A673 (cell line): ENCODE results near the gene PDPN.

Experiments
- EZH2 ChIP-seq: fragments of 200-600 bp; sonication (generic); IDR thresholded peaks from 2 replicates; pipeline ENCODE4 v1.6.1; 2017; ENCODE audit warnings: borderline replicate concordance, low read depth, mild to moderate bottlenecking, mixed read lengths, antibody characterized with exemption, low read length; ENCODE audit not compliant: poor library complexity, severe bottlenecking
- TF ChIP-seq, protein P1 (sequence below): fragments of 300-800, 200-600 bp; sonication (generic); conservative IDR thresholded peaks from 2 replicates; pipeline ENCODE4 v1.5.1; 2017; ENCODE audit warnings: low read depth, mild to moderate bottlenecking, antibody characterized with exemption, low read length, moderate library complexity, mixed read lengths

DNA sequence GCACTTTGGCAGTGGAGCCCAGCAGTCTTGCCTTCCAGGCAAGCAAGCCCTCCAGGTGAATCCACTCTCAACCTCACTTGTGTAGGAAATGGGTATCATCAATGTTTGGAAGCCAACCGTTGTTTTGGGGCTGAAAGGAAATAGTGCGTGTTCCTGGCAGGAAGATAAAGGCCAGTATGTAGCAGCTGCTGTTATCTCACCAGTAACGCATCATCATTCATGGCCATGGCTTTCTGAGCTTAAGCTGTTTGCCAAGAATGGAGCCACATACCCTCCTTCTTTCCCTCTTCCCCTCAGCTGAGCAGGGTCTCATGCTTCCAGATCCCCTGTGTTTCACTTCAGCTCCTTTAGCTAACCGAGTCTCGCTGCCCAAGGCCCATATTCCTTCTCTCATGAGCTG, 2.2 kb upstream of the PDPN start:
- no peak for TF ChIP-seq EZH2
- TF ChIP-seq, protein P1, sequence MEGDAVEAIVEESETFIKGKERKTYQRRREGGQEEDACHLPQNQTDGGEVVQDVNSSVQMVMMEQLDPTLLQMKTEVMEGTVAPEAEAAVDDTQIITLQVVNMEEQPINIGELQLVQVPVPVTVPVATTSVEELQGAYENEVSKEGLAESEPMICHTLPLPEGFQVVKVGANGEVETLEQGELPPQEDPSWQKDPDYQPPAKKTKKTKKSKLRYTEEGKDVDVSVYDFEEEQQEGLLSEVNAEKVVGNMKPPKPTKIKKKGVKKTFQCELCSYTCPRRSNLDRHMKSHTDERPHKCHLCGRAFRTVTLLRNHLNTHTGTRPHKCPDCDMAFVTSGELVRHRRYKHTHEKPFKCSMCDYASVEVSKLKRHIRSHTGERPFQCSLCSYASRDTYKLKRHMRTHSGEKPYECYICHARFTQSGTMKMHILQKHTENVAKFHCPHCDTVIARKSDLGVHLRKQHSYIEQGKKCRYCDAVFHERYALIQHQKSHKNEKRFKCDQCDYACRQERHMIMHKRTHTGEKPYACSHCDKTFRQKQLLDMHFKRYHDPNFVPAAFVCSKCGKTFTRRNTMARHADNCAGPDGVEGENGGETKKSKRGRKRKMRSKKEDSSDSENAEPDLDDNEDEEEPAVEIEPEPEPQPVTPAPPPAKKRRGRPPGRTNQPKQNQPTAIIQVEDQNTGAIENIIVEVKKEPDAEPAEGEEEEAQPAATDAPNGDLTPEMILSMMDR = no peak
